Memory B cell (primary cell): ENCODE results near the gene PCDHA12.
"Not testable (repeated sequence)": the region's sequence is repeated elsewhere in the genome, so short reads cannot be mapped to it uniquely, and the experiment has no call there.

Source experiments
- ATAC-seq: fragments of 150-1000 bp; cut with Tn5 transposase; 2 replicates; pipeline ENCODE4 v1.10.0; 2021; ENCODE audit warnings: low read depth, mild to moderate bottlenecking, moderate library complexity
- DNase-seq, 2 donors: peaks; one replicate each; pipeline ENCODE4 v3.0.0; 2022; ENCODE audit warnings: low spot score in 2 of 2
- H3K27ac Mint-ChIP-seq: one replicate; pipeline ENCODE4 v1.8.0; 2022; ENCODE audit warnings: mild to moderate bottlenecking, moderate library complexity, mixed read lengths
- H3K27me3 Mint-ChIP-seq: one replicate; pipeline ENCODE4 v1.8.0; 2022; ENCODE audit warnings: mixed read lengths
- H3K36me3 Mint-ChIP-seq: one replicate; pipeline ENCODE4 v1.8.0; 2022; ENCODE audit warnings: mild to moderate bottlenecking, mixed read lengths
- H3K4me1 Mint-ChIP-seq: one replicate; pipeline ENCODE4 v1.8.0; 2022; ENCODE audit warnings: mixed read lengths
- H3K4me3 Mint-ChIP-seq: one replicate; pipeline ENCODE4 v1.8.0; 2022; ENCODE audit warnings: mild to moderate bottlenecking, moderate library complexity, mixed read lengths
- H3K9me3 Mint-ChIP-seq: one replicate; pipeline ENCODE4 v1.8.0; 2022; ENCODE audit warnings: mixed read lengths

The PCDHA12 gene

GRCh38 chr5:140849831-140850634, 25.1 kb upstream of the PCDHA12 start:
- ATAC-seq, H3K36me3 Mint-ChIP-seq, H3K4me1 Mint-ChIP-seq, DNase-seq, H3K27me3 Mint-ChIP-seq, H3K27ac Mint-ChIP-seq, H3K4me3 Mint-ChIP-seq, H3K9me3 Mint-ChIP-seq: not testable (repeated sequence)

DNA sequence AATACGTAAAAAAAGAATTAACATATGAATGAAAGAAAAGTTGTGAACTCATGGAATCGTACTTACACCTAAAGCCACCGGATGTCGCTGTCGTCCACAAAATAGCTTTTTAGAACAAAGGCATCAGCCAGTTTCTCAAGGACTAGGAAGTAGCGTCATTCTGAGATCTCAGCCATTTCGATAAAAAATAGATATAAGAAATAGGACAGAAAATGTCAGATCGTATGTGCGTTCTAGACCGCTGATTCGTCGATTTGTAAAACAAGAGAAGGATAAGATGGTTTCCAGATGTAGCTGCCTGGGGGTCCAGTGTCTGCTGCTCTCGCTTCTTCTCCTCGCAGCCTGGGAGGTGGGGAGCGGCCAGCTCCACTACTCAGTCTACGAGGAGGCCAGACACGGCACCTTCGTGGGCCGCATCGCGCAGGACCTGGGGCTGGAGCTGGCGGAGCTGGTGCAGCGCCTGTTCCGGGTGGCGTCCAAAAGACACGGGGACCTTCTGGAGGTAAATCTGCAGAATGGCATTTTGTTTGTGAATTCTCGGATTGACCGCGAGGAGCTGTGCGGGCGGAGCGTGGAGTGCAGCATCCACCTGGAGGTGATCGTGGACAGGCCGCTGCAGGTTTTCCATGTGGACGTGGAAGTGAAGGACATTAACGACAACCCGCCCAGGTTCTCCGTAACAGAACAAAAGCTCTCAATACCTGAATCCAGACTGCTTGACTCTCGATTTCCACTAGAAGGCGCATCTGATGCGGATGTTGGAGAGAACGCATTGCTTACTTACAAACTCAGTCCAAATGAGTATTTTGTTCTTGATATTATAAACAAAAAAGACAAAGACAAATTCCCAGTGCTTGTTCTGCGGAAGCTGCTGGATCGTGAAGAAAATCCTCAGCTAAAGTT, 19.1 kb upstream of the PCDHA12 start, which contains the start of gene PCDHA10:
PCDHA10 (plus strand) TSS at position 126 of the 903 bp plus-strand sequence; CDS start at position 278, 152 bp downstream.
- H3K27ac Mint-ChIP-seq = no peak within 1 kb of the TSS
- no peak for DNase-seq
- H3K4me1 Mint-ChIP-seq = no peaks in the 10 kb centered on the region
- no peak within 1 kb of the TSS for H3K4me3 Mint-ChIP-seq
- H3K27me3 Mint-ChIP-seq = no peaks in the 10 kb centered on the region
- peaks cover 2% of the 10 kb centered on the region for H3K36me3 Mint-ChIP-seq
- no peak for ATAC-seq
- no peaks in the 10 kb centered on the region for H3K9me3 Mint-ChIP-seq

- H3K36me3 Mint-ChIP-seq = peaks cover 2% of the 10 kb centered on the region
- no peak overlapping the region for H3K27ac Mint-ChIP-seq
- ATAC-seq (no peak), DNase-seq (no peak)
- no peaks in the 10 kb centered on the region for H3K27me3 Mint-ChIP-seq
- H3K4me3 Mint-ChIP-seq = no peak overlapping the region
- no peaks in the 10 kb centered on the region for H3K9me3 Mint-ChIP-seq
- H3K4me1 Mint-ChIP-seq = no peaks in the 10 kb centered on the region
These were observed 17.7 kb upstream of the PCDHA12 start for GRCh38 chr5:140857177-140857986.

- DNase-seq (no peak), ATAC-seq (no peak)
- Mint-ChIP-seq H3K4me3 (no peak overlapping the region), H3K27me3 (no peaks in the 10 kb centered on the region), H3K27ac (no peak overlapping the region), H3K9me3 (no peaks in the 10 kb centered on the region), H3K36me3 (peaks cover 2% of the 10 kb centered on the region), H3K4me1 (no peaks in the 10 kb centered on the region)
These were observed 17.2 kb upstream of the PCDHA12 start for GRCh38 chr5:140857987-140858240.

- no peak for ATAC-seq
- no peaks in the 10 kb centered on the region for H3K4me1 Mint-ChIP-seq
- no peaks in the 10 kb centered on the region for H3K9me3 Mint-ChIP-seq
- H3K27me3 Mint-ChIP-seq = no peaks in the 10 kb centered on the region
- no peaks in the 10 kb centered on the region for H3K36me3 Mint-ChIP-seq
- H3K27ac Mint-ChIP-seq = no peak overlapping the region
- no peak overlapping the region for H3K4me3 Mint-ChIP-seq
- DNase-seq = no peak
These were observed 12.4 kb upstream of the PCDHA12 start for GRCh38 chr5:140862441-140863295.

DNA sequence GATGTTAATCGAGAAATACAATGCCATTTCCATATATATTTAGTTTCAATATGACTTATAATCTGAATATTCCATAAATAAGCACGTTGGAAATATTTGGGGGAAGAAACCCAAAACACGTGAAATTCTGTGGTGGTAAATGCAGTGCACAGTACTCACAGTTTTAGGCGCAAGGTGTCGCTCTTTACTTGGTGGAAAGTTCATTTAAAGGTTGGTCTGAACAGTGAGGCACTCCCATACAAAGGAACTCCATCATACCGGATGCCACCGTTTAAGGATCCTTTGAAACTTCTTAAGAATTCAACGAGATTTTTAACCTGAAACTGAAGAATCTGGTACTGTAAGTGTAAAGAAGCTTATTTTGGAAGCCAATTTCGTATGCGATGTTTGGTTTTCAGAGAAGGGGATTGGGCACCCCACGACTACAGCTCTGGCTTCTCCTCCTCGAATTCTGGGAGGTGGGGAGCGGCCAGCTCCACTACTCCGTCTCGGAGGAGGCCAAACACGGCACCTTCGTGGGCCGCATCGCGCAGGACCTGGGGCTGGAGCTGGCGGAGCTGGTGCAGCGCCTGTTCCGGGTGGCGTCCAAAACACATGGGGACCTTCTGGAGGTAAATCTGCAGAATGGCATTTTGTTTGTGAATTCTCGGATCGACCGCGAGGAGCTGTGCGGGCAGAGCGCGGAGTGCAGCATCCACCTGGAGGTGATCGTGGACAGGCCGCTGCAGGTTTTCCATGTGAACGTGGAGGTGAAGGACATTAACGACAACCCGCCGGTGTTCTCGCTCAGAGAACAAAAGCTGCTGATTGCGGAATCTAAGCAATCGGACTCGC, 6.2 kb upstream of the PCDHA12 start, which contains the start of gene PCDHA11:
PCDHA11 (plus strand) TSS at position 237 of the 834 bp plus-strand sequence; CDS start at position 384, 147 bp downstream.
- DNase-seq (no peak), ATAC-seq (no peak)
- Mint-ChIP-seq H3K4me3 (no peak within 1 kb of the TSS), H3K4me1 (no peaks in the 10 kb centered on the region), H3K27me3 (peaks cover 3% of the 10 kb centered on the region), H3K36me3 (no peaks in the 10 kb centered on the region), H3K27ac (no peak within 1 kb of the TSS), H3K9me3 (peaks cover 2% of the 10 kb centered on the region)

- Mint-ChIP-seq H3K36me3 (no peaks in the 10 kb centered on the region), H3K4me3 (no peak overlapping the region), H3K4me1 (no peaks in the 10 kb centered on the region), H3K9me3 (peaks cover 2% of the 10 kb centered on the region), H3K27ac (no peak overlapping the region), H3K27me3 (peaks cover 6% of the 10 kb centered on the region)
- DNase-seq (no peak), ATAC-seq (no peak)
These were observed 5.6 kb upstream of the PCDHA12 start for GRCh38 chr5:140869555-140869886.

GRCh38 chr5:140870221-140871201, 4.6 kb upstream of the PCDHA12 start:
- peaks cover 6% of the 10 kb centered on the region for H3K27me3 Mint-ChIP-seq
- no peak overlapping the region for H3K27ac Mint-ChIP-seq
- H3K4me1 Mint-ChIP-seq = no peaks in the 10 kb centered on the region
- peaks cover 2% of the 10 kb centered on the region for H3K9me3 Mint-ChIP-seq
- DNase-seq (no peak), ATAC-seq (no peak)
- no peak overlapping the region for H3K4me3 Mint-ChIP-seq
- H3K36me3 Mint-ChIP-seq = no peaks in the 10 kb centered on the region

GRCh38 chr5:140876541-140877261, 1.6 kb downstream of the PCDHA12 start:
- peaks cover 14% of the 10 kb centered on the region for H3K27me3 Mint-ChIP-seq
- H3K4me1 Mint-ChIP-seq, DNase-seq, H3K27ac Mint-ChIP-seq, H3K9me3 Mint-ChIP-seq, H3K36me3 Mint-ChIP-seq, ATAC-seq, H3K4me3 Mint-ChIP-seq: not testable (repeated sequence)

- ATAC-seq (no peak), DNase-seq (no peak)
- Mint-ChIP-seq H3K4me1 (no peaks in the 10 kb centered on the region), H3K4me3 (no peak overlapping the region), H3K9me3 (peaks cover 7% of the 10 kb centered on the region), H3K36me3 (no peaks in the 10 kb centered on the region), H3K27ac (no peak overlapping the region), H3K27me3 (peaks cover 14% of the 10 kb centered on the region)
These were observed 2.1 kb downstream of the PCDHA12 start for GRCh38 chr5:140877262-140877581.

- Mint-ChIP-seq H3K36me3 (no peaks in the 10 kb centered on the region), H3K27me3 (peaks cover 8% of the 10 kb centered on the region), H3K27ac (no peak within 1 kb of the TSS), H3K4me1 (no peaks in the 10 kb centered on the region), H3K9me3 (peaks cover 5% of the 10 kb centered on the region), H3K4me3 (no peak within 1 kb of the TSS)
- DNase-seq (no peak), ATAC-seq (no peak)
These were observed 6.9 kb downstream of the PCDHA12 start, which contains the start of gene PCDHA13 for GRCh38 chr5:140881889-140882590. PCDHA13 (plus strand) TSS chr5:140882124; CDS start chr5:140882269, 145 bp downstream.
